ENCODE measurements around the gene NCS1.

The NCS1 gene

DNA sequence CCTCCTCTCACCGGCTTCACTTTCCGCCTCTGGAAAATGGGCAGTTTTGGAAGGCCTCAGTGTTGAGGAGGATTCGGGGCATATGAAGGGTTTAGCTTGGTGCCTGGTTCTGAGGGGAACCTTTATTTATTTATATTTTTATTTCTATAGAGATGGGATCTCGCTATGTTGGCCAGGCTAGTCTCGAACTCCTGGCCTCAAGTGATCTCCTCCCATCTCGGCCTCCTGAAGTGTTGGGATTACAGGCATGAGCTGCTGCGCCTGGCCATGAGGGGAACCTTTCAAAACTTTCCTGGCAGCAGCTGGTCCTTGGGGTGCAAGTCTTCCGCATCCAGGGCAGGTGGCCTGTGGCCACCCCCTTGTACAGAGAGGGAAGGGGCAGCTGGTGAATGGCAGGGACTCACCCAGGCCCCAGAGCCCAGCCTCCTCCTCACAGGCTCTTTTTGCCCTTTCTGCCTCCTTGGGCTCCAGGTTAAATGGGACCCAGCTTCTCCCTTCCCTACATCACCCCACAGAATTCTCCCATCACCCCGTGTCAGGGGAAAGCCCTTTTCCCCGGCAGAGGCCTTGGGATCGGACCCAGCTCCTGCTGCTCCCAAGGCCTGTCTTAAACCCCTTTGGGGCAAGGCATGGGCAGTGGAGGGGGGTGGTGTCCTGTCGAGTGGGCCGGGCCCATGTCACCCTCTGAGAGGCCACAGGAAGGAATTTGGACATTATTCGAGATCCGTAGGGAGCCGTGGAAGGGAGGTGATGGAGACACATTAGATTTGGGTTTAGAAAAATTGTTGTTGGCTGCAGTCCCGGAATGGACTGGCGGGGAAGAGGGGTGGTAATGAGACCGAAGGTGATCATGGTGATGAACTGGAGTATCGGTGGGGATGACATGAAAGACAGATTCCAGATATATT lies 5.9 kb downstream of the NCS1 start:
- DNase-seq = no peak

DNA sequence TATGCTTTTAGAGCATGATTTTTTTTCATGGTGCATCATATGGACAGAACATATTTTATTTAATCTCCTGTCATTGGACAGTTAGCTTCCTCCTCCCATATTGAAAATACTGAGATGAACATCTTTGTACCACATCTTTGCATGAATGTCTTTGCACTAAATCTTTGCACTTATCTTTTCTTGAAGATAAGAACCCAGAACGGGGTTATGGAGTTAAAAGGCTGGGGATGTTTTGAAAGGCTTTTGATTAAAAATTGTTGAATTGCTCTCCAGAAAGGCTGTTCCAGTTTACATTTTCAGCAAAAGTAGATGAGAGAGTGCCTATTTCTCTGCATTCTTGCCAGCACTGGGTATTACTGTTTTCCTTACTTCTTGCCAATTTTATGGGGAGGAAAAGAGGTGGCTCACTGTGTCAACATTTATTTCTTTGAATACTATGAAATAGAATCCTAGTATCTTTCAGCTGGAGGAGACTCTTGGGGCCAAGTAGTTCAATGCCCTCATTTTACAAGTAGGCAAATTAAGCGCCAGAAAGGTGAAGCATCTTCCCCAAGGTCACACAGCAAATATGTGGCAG lies 7.2 kb downstream of the NCS1 start:
- DNase-seq = no peak

DNA sequence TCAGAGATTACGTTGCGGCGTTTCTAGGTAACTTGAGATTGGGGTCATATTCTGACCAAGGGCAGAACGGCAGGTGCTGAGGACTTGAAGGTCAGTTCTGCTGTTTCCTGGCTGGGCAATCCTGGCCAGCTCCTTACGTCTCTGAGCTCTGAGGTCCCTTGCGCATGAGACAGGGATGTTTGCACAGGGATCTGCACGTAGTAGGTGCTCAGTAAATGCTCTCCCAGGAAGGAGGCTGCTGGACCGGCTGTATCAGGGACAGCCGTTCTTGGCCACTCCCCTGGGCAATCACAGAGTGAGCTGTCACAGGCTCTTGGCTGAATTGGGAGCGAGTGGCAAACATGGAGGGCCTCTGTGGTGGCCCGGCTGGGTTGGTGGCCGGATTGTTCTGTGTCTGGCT lies 8.3 kb downstream of the NCS1 start:
- DNase-seq = no peak

DNA sequence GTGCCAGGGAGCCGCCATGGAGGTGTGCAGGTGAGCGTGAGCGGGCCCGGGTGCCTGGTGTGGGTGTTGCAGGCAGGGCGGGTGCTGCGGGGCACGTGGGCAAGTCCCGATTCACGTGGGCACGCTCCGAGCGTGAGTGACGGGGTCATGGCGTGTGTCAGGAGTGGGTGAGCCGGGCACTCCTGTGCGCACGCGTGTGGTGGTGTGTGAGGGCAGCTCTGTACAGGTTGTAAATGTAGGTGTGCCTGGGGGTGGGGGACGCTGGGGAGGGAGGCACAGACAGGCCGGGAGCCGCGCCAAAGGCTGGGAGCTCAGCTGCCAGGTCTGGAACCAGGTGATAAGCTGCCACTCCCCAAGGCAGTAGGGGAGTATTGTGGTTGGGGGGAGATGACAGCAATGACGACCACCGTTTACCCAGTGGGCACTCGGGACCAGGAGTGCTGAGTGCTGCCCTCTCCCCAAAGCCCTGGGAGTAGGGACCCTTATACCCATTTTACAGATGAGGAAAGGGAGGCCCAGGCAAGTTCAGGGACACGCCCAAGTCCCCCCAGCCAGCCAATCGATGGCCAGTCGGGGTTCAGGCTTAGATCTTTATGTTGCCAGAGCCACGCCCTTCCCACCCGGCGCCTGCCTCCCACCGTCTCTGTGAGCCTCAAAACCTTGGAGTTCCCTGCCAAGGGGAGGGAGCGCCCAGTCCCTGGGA lies 9.6 kb downstream of the NCS1 start:
- DNase-seq = no peak

DNA sequence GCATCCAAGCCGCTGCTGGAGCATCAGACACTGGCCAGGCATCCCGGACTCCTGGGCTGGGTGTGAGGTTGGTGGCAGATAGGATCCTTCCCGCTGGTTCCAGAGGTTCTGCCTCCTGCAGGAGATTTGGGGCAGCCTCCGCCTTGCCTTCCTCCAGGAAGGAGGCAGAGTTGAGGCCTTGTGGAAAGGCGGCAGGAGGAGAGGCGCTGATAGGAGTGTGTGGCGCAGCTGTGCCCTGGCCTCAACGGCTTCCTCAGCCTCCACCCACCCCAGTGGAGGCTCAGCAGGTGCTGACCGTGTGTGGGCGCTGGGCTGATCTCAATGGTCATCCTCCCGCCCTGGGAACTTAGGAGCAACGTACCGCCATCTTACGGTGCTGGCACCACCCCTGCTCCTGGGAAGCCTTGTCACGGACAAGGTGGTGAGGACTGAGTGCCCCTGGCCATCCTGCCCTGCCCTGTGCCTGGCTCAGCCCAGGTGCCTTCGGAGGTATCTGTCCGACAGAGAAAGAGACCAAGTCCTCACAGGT lies 10.2 kb downstream of the NCS1 start:
- DNase-seq = no peak

DNA sequence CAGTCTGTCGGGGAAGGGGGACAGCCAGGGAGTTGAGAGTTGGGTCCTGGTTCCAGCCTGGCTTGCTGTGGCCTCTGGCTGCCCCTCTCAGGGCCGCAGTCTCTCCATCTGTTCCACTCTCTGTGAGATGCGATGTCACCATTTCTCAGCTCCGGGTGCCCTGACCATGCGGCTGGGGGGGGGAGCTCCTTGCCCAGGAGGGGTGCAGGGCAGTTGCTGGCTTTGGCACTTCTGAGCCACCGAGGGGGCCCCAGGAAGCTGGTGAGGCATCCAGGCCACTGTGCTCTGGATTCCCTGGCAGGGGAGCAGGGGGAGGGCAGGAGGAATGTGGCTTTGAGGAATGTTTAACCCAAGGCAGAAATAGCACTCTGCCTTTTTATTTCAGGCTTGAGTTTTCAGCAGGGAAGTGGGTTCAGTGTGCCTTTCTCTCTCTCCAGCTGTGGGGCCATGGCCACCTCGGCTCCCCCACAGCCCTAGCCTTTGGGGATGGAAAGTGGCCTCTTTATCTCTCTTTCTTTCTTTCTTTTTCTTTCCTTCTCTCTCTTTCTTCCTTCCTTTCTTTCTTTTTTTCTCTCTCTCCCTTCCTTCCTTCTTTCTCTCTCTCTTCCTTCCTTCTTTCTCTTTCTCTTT lies 11.0 kb downstream of the NCS1 start:
- no peak for DNase-seq

DNA sequence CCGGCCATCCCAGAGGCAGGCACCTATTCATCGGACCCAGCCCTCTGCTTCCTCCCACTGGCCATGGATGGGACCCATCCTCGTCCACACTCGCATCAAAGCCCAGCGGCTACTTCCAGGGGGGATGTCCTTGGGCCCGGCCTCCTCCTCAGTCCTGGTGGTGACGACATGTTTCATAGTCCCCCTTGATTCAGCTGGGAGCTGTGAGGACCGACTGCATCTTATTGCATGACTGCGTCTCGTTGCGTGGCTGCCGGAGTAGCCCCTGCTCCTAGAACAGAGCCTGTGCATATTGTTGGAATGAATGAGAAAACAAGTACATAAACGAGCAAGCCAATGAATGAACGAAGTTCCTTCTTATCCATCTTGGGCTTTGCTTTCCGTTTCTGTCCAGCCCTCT lies 12.8 kb downstream of the NCS1 start:
- no peak for DNase-seq

DNA sequence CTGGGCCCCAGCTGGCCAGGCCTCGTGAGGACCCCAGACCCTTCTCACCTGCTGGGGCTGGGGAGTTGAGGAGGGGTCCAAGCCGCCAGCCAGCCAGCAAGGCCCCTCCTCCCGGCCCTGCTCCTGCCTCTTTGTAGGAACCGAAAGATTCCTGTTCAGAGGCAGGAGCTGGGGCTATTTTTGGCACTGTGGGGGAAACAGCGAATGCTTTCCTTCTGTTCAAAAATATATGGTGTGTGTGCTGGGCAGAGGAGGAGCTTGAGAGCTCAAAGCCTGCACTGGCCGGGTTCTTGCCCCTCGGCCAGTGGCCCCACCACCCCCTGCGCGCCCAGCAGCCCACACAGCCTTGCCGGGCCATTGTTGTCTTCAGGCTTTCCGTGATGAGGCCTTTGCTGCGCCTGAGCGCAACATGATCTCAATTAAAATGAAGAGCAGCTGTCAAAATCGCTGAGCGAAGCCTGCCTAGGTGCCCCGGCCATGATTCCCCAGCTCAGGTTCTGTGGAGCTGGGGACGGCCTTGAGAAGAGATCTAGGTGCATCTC lies 13.4 kb downstream of the NCS1 start:
- no peak for DNase-seq

DNA sequence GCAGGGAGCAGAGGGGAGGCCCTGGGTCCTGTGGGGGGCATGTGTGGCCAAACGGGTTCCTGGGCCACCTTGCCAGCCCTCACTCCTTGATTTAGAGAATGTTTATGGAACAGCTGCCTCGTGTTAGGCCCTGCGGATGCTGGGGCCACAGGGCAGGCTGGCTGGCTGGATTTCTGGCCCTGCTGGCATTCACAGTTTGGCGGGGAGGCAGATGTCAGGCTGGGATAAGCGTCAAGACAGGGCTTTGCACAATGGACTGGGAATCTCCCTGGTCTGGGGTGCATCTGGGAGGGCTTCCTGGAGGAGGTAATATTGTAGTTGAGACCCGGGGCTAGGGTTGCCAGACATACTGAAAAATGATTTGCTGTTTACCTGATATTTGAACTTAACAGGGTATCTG lies 13.8 kb downstream of the NCS1 start:
- DNase-seq = no peak

DNA sequence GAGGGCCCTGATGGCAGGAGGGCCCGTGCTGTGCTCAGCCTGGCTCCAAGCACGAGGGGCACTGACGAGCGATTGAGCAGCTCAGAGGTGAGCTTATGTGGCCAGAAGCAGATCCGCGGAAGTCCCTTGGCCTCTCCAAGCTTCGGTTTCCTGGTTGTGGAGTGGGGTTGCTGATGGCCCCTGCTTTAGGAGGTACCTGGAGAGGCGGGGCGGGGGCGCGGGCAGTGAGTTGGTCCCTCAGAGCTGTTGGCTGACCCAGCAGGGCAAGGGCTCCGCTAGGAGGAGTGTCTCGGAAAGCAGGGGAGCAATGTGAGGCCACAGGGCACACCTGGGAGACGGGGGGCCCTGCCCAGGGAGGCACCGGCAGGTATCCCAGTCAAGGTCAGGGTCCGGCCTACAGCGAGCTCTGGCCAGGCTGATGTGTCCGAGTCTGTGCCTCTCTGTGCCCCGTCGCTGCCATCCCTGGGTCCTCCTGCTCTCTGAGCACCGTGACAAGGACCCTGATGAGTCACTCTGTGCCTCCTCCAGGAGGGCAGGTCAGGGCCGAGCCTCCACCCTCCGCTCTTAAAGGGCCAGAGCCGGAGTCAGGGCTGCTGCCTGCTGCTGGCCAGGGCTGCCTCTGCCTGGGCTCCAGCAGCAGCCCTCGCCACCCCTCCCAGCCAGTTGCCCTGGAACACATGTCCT lies 14.8 kb downstream of the NCS1 start:
- no peak for DNase-seq

DNA sequence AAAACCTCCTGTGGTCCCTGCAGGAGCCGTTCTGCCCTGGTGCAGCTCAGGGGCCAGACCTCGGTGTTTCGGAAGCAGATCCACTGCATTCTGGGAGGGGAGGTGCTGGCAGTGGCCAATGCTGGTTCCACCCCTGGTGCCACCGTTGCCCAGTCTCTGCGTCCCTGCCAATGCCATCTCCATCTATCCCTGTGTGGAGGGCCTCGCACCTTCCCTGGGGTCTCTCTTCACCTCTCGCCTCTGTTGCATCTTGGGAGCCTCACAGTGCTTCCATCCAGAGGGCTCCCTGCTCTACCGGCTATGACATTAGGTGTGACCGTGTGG lies 15.3 kb downstream of the NCS1 start:
- no peak for DNase-seq

DNA sequence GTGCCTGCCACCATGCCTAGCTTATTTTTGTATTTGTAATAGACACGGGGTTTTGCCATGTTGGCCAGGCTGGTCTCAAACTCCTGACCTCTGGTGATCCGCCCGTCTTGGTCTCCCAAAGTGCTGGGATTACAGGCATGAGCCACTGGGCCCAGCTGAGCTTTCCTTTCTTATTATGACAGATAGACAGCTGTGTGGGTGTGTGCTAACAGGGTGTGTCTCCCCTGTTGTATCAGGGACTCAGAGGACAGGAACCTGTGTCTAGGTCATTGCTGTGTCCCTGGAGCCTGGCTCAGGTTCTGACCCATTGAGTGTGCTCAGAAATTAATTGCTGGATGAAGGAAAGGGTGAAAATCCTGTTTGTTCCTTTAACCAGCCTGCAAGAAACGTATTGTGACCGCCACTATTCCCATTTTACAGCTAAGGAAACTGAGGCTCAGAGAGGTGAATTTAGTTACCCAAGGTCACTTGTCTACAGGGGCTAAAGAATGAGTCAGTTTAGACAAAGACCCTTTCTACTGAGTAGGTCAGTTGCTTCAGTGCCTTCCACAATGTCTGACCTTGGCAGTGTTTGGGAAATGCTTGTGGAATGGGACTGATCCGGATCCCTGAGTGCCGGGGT lies 16.8 kb downstream of the NCS1 start:
- no peak for DNase-seq

DNA sequence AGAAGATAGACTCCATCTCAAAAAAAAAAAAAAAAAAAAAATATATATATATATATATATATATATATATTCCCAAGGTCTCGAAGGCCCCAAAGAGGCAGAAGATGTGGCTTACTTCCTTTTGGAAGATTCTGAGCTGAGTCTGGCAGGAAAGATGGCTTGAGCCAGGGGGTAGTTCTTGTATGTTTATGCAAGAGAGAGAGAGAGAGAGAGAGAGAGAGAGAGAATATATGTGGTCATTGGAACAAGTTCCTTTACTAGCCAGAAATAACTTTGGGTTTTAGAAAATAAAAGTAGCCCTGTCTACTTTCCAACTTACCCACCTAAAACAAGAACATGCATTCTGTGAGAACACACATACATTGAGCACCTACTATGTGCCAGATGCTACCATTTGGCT lies 17.6 kb downstream of the NCS1 start:
- DNase-seq = no peak

DNA sequence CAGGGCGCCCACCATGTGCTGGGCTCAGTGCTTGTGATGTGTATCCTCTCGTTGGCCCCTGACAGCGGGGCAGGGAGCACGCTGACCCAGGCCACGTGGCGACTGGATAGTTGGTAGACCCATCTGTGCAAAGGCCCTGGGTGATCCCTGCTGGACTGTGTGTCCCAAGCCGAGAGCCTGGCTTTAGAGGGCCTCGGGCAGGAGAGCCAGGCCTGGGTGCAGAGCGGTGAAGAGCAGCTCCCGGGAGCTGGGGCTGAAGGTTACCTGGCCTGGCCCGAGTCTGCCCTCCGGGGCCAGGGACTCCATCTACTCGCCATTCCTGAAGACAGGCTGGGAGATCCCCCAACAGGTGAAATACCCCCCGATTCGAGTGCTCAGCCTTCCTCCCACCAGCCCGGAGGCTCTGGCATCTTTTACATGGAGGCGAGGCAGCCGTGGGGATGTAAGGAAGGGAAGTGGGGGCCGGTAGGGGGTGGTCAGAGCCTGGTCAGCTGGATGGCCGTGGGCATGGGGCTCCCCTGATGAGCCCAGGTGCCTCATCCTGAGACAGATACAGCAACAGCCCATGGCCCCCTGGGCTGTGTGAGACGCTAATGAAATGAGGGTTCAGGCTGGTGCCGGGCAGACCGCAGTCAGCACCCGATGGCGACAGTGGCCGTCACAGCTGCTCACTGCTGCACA lies 19.0 kb downstream of the NCS1 start:
- DNase-seq = no peak

DNA sequence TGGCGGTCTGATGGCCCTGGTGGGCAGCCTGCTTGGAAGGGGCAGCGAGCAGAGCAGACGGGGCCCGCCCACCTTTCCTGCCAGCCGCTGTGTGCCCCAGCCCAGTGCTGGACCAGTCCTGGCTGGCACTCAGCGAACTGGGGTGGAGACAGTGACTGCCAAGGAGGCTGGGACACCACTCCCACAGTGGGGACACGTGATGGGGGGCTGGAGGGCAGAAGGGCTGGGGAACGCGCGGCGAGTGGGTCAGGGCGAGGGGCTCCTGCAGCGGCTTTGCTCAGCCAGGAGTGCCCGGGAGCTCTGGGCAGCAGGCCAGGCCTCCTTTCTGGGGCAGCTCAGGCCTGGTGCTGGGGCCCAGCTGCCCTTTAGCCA lies 19.5 kb downstream of the NCS1 start:
- DNase-seq = no peak

DNA sequence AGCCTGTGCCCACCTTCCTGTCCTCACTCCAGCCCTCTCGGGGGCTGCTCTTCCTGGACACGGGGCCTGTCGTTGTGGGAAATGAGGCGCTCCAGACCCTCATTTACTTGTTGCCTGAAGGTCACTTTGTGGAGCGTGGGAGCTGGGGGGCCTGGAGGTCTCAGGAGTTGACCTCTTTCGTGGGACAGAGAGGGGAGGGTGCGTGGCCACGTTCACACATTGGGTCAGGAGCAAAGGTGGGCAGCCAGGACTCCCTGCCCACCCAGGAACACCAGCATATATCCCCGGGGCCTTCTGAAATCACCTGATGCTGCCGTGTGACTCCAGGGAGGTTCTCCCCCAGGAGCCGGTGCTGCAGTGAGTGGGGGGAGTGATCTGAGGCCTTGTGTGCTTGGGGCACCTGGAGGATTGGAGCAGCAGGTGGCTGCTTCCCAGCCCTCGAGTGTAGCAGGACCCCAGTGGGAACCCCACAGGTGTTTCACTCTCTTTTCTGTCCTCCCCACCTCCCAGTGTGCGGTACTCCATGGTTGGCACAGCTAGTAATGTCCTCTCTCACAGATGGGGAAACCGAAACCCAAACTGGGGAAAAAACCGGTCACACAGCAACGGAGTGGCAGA lies 20.3 kb downstream of the NCS1 start:
- DNase-seq = no peak

DNA sequence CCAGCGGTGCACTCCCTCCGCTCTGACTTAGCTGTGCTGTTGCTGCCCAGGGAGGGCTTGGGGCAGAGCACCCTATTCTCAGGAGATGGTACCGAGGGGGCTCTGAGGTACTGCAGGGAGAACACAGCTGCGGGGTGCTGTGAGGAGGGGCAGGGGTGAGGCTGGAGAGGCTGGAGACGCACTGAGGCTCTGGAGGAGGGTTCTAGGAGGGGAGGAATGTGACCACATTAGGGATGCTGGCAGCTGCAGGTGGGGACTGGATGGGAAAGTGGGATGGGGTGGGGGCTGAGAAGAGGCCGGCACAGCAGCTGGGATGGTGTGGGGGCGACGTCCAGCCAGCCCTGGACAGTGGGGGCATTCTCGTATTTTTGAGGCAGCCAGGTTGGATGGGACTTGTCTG lies 20.9 kb downstream of the NCS1 start:
- DNase-seq = no peak

DNA sequence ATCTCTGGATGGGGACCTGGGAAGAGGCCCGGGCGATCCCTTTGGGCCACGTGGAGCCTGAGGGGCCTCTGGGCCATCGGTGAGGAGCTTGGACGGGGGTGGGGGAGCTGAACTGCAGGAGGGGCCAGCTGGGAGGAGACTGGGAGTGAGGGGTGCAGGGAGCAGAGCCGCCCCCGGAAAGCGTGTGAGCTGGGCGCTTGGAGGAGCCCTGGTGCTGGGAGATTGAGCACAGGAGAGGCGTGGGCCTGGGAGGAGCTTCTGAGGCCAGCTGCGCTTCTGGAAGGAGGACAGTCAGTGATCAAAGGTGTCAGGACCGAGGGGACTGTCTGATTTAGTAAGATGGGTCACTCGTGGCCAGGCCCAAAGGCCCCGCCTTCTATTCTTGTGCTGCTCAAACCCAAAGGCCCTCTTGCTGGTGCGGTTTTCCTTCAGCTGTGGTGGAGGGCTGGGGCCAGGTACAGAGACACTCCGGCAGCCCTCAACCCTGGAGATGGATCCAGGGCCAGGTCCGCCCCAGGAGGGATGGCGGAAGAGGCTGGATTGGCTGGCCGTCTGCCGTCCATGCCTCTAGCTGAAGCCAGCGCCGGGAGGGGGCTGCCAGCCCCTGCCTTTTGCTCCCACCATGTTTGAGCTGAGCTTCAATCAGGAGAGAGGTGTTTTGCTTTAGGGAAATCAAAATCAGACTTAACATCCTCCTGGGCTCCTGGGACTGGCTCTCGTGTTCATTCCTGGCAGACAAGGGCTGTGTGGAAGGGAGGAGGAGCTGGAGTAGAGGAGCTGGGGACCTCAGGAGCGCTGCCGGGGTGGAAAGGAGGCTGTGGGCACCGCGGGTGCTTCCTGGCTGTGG lies 21.6 kb downstream of the NCS1 start:
- no peak for DNase-seq

DNA sequence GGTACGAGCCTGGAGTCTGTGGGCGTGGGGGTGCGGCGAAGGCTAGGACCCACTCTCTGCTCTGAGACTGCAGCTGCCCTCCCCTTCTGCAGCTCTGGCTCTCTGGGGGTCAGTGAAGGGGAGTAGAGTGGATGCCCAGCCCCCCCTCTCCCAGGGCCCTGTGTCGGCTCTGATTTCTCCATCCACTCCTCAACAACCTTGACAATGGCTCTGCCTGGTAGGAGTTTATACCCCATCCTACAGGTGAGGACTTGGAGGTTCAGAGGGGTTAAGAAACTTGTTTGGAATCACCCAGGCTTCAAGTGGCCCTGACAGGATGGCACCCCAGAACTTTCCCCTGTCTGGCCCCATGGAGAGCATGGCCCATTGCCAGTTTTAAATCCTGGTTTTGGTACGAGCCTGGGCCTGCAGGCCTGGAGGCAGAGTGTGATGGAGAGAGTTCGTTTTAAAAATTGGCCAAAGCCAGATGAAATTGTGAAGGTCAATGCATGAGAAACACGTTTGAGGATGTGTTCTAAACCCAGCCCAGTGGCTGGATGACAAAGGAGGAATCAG lies 22.3 kb downstream of the NCS1 start:
- DNase-seq = no peak

DNA sequence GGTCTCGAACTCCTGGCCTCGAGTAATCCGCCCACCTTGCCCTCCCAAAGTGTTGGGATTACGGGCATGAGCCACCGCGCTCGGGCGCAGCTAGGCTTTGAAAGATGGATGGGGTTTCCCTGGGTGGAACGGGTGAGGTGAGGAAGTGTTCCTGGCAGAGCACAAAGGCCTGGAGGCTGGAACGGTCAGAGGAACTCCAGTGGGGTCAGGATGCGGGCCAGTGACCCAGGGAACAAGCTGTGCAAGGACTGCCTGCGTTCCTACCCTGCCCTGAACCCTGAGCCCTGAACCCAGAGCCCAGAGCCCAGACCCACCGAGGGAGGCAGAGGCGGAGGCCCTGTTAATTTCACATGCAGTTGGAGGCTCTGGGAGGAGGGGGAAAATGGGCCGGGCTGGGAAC lies 23.4 kb downstream of the NCS1 start:
- no peak for DNase-seq
